ENCODE measurements around the gene MBOAT7. TPM values are rescaled to one million over a fixed set of nuclear protein-coding genes. Genes with fewer than 3 reads are reported as not detected.
A peak's percentile ranks its signal among the peaks of the same experiment; 100 is the strongest.

MBOAT7 gene
- total and polyA plus RNA-seq, 8 donors: 18.8 to 47.2 (median 30.1) TPM

- WGBS, 2 donors: 80 to 83% methylated on average over 4 of the region's 4 CpGs
- Histone ChIP-seq H3K4me1 (peaks cover 27 to 82% (median 61%) of the 10 kb centered on the region in 3 donors), H3K4me3 (peak overlapping the region in 1 of 4 donors; percentile 87), H3K9me3 (no peaks in the 10 kb centered on the region), H3K36me3 (peaks cover 7 to 44% (median 38%) of the 10 kb centered on the region in 3 donors), H3K27ac (peak overlapping the region in 3 of 4 donors; percentile 4 to 94 (median 9)), H3K27me3 (no peaks in the 10 kb centered on the region)
- no peak for DNase-seq
- intact Hi-C loops (cut with DNase I): no loop called here
- ATAC-seq: no peak
- TF ChIP-seq, protein P1, sequence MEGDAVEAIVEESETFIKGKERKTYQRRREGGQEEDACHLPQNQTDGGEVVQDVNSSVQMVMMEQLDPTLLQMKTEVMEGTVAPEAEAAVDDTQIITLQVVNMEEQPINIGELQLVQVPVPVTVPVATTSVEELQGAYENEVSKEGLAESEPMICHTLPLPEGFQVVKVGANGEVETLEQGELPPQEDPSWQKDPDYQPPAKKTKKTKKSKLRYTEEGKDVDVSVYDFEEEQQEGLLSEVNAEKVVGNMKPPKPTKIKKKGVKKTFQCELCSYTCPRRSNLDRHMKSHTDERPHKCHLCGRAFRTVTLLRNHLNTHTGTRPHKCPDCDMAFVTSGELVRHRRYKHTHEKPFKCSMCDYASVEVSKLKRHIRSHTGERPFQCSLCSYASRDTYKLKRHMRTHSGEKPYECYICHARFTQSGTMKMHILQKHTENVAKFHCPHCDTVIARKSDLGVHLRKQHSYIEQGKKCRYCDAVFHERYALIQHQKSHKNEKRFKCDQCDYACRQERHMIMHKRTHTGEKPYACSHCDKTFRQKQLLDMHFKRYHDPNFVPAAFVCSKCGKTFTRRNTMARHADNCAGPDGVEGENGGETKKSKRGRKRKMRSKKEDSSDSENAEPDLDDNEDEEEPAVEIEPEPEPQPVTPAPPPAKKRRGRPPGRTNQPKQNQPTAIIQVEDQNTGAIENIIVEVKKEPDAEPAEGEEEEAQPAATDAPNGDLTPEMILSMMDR (IDR thresholded peaks at IDR 0.05): no peak
- no peak for FAIRE-seq
Measured at GRCh38 chr19:54204767-54205468, 15.5 kb upstream of the MBOAT7 start.

DNA sequence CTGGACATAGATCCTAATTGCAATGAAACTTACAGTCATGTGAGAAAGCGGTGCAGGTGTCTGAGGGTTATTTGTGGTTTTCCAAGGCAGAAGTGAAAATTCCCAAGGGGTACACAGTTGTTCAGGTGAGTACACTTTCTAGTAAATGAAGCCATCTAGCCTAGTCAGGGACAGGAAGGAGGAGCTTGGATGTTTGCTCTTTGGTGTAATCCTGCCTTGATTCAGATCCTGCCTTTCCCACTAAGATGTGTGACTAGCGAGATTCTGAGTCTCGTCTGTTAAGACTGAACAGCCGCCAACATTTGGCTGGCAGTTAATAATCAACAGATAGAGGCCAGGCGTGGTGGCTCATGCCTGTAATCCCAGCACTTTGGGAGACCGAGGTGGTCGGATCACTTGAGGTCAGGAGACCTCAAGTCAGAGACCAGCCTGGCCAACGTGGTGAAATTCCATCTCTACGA, 13.8 kb upstream of the MBOAT7 start:
- peak in 4 of 6 donors; percentile 57 to 71 (median 62) for DNase-seq
- intact Hi-C loops (cut with DNase I): no loop called here
- WGBS, 2 donors: 9 to 14% methylated on average over 9 of the region's 9 CpGs

GRCh38 chr19:54201980-54202379, 12.6 kb upstream of the MBOAT7 start:
- DNase-seq (peak in 1 of 6 donors; percentile 45), FAIRE-seq (no peak), ATAC-seq (no peak)
- Histone ChIP-seq H3K27ac (peak overlapping the region in 2 of 4 donors; percentile 93 to 97), H3K36me3 (peaks cover 5 to 33% (median 26%) of the 10 kb centered on the region in 3 donors), H3K4me3 (peak overlapping the region; percentile 55 to 87 (median 62)), H3K27me3 (no peaks in the 10 kb centered on the region), H3K4me1 (peaks cover 18 to 53% (median 37%) of the 10 kb centered on the region in 3 donors), H3K9me3 (no peaks in the 10 kb centered on the region)
- WGBS, 2 donors: 41 to 67% methylated on average over 13 of the region's 13 CpGs
- intact Hi-C loops (cut with DNase I): no loop called here
- TF ChIP-seq, protein P1 (IDR thresholded peaks at IDR 0.05): no peak

More for the DNA sequence above, 13.8 kb upstream of the MBOAT7 start:
- TF ChIP-seq, protein P1 (IDR thresholded peaks at IDR 0.05): no peak
- Histone ChIP-seq H3K4me1 (peaks cover 18 to 65% (median 44%) of the 10 kb centered on the region in 3 donors), H3K27ac (peak overlapping the region in 2 of 4 donors; percentile 93 to 97), H3K27me3 (no peaks in the 10 kb centered on the region), H3K9me3 (no peaks in the 10 kb centered on the region), H3K36me3 (peaks cover 7 to 43% (median 38%) of the 10 kb centered on the region in 3 donors), H3K4me3 (peak overlapping the region in 3 of 4 donors; percentile 9 to 87 (median 56))
- peak in 3 of 4 donors; percentile 19 to 25 (median 24) for ATAC-seq
- no peak for FAIRE-seq

- no peaks in the 10 kb centered on the region for H3K9me3 ChIP-seq
- H3K4me3 ChIP-seq: peak overlapping the region; percentile 55 to 87 (median 62)
- peak in 1 of 6 donors; percentile 51 for DNase-seq
- intact Hi-C loops (cut with DNase I): no loop called here
- peaks cover 18 to 45% (median 37%) of the 10 kb centered on the region in 3 donors for H3K4me1 ChIP-seq
- no peaks in the 10 kb centered on the region for H3K27me3 ChIP-seq
- no peak for FAIRE-seq
- peak in 3 of 4 donors; percentile 0 for ATAC-seq
- H3K27ac ChIP-seq: peak overlapping the region; percentile 82 to 97 (median 89)
- TF ChIP-seq, protein P1 (IDR thresholded peaks at IDR 0.05): no peak
- 1% methylated on average over 28 of the region's 28 CpGs for WGBS, 2 donors
- H3K36me3 ChIP-seq: peaks cover 4 to 25% (median 19%) of the 10 kb centered on the region in 3 donors
Measured at GRCh38 chr19:54201172-54201701, 11.9 kb upstream of the MBOAT7 start.

All from pancreas (tissue), 10 donors.